Left ventricle myocardium inferior (tissue), 1 donor: ENCODE measurements around the gene KRTAP5-1. TPM values are rescaled to one million over a fixed set of nuclear protein-coding genes. Genes with fewer than 3 reads are reported as not detected.

Source experiments
- DNase-seq: peaks from one replicate; pipeline ENCODE4 v3.0.0-alpha.2; 2020
- H3K27ac ChIP-seq: fragments of 200-600 bp; replicated peaks from 2 replicates; pipeline ENCODE4 v1.8.0; 2021
- H3K27me3 ChIP-seq: fragments of 200-600 bp; 2 replicates; pipeline ENCODE4 v1.8.0; 2021; ENCODE audit warnings: low read depth
- H3K36me3 ChIP-seq: fragments of 200-600 bp; 2 replicates; pipeline ENCODE4 v1.8.0; 2021
- H3K4me1 ChIP-seq: fragments of 200-600 bp; 2 replicates; pipeline ENCODE4 v1.8.0; 2021
- H3K4me3 ChIP-seq: fragments of 200-600 bp; 2 replicates; pipeline ENCODE4 v1.8.0; 2021; ENCODE audit warnings: mild to moderate bottlenecking, moderate library complexity
- H3K9me3 ChIP-seq: fragments of 200-600 bp; replicated peaks from 2 replicates; pipeline ENCODE4 v1.8.0; 2021
- intact Hi-C: fragments of 100-400 bp; cut with micrococcal nuclease; formaldehyde crosslinking; loops from one replicate; pipeline ENCODE4 v1.11.0; 2022
- total RNA-seq: library from RNA; stranded (reverse); fragmentation: NEBNext Ultra II Directional; extraction: Animal tissue kit (Norgen Biotek cat#: 25700); gene quantifications from one replicate; pipeline ENCODE4 v1.2.1, GENCODE V29; 2021
- TF ChIP-seq, protein P1 (sequence below): fragments of 200-600 bp; IDR thresholded peaks from 2 replicates; pipeline ENCODE4 v1.8.0; 2021; ENCODE audit warnings: antibody characterized with exemption, mild to moderate bottlenecking, borderline replicate concordance
- donor health status: DM: no; HTN: yes; CAD: no; lungs with severe emphysema.

Gene KRTAP5-1
- total RNA-seq, 1 donor from 2014 or later = not detected

DNA sequence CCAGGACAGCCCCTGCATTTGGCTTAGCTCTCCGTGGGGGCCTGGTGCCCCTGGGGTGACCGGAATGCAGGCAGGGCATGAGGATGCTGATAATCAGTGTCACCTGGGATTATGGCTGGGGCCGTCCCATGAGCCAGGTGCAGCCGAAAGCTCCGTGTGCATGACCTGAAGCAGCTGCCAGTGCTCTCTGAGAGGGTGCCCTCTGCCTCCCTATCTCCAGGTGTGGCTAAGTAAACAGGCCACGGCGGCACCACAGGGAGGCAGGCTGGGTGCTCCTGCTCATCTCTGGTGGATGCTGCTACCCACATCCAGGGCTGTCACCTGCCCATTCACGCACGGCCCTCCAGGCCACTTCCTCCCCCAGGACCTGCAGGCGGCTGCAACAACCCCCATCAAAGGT is 42.8 kb downstream of the KRTAP5-1 start:
- DNase-seq = no peak
- Histone ChIP-seq H3K36me3 (no peaks in the 10 kb centered on the region), H3K27me3 (peaks cover 36% of the 10 kb centered on the region), H3K4me1 (peaks cover 15% of the 10 kb centered on the region), H3K9me3 (no peaks in the 10 kb centered on the region), H3K27ac (no peak overlapping the region), H3K4me3 (no peak overlapping the region)
- intact Hi-C loops = no loop called here
- TF ChIP-seq, protein P1, sequence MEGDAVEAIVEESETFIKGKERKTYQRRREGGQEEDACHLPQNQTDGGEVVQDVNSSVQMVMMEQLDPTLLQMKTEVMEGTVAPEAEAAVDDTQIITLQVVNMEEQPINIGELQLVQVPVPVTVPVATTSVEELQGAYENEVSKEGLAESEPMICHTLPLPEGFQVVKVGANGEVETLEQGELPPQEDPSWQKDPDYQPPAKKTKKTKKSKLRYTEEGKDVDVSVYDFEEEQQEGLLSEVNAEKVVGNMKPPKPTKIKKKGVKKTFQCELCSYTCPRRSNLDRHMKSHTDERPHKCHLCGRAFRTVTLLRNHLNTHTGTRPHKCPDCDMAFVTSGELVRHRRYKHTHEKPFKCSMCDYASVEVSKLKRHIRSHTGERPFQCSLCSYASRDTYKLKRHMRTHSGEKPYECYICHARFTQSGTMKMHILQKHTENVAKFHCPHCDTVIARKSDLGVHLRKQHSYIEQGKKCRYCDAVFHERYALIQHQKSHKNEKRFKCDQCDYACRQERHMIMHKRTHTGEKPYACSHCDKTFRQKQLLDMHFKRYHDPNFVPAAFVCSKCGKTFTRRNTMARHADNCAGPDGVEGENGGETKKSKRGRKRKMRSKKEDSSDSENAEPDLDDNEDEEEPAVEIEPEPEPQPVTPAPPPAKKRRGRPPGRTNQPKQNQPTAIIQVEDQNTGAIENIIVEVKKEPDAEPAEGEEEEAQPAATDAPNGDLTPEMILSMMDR = no peak

DNA sequence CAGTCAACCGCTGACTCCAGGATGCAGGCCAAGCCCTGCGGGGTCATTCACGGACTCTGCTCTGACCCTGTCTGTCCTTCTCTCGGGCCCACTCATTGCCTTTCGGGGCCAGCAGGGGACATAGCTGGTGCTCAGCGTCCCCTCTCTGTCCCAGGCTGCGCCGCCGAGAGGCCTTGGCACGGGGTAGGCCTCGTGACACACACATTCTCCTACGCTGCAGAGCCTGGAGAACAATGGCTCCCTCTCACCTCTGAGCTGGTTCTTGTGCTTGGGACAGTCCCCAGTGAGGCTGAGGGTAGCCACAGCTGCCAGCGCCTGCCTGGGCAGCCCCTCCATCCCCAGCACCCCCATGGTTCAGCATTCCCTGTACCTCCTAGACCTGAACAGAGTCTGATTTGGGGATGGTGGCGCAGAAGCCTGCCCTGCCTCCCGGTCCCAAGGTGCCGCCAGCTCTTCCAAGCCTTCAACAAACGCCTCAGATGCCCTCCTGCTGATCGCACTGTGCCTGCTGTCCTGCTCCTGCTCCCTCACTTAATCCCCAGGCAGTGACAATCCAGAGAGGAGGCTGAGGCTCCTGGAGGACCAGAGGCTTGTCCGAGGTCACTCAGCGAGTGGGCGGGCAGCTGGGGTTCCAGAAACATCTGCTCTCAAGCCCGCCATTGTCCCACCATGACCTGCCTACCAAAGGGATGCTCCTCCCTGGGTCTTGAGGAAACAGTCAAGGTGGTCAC is 43.4 kb downstream of the KRTAP5-1 start:
- no peak overlapping the region for H3K4me3 ChIP-seq
- intact Hi-C loops = no loop called here
- TF ChIP-seq, protein P1 = no peak
- H3K27ac ChIP-seq = no peak overlapping the region
- H3K9me3 ChIP-seq = no peaks in the 10 kb centered on the region
- no peaks in the 10 kb centered on the region for H3K36me3 ChIP-seq
- peaks cover 15% of the 10 kb centered on the region for H3K4me1 ChIP-seq
- H3K27me3 ChIP-seq = peaks cover 30% of the 10 kb centered on the region
- DNase-seq = no peak

DNA sequence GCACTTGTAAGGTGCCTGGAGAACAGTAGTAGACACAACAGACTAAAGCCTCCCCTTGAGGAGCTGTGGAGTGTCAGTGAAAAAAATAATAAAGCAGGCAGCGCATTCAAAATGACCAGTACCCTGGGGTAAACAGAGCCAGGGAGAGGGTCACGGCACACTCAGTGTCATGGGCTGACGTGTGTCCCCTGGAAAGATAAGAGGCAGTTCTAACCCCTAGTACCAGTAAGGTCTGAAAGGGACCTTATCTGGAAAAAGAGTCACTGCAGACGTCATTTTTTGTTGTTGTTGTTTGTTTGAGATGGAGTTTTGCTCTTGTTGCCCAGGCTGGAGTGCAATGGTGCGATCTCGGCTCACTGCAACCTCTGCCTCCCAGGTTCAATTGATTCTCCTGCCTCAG is 45.0 kb downstream of the KRTAP5-1 start:
- intact Hi-C loops = no loop called here
- TF ChIP-seq, protein P1 = no peak
- peaks cover 26% of the 10 kb centered on the region for H3K4me1 ChIP-seq
- no peak for DNase-seq
- no peaks in the 10 kb centered on the region for H3K9me3 ChIP-seq
- H3K36me3 ChIP-seq = no peaks in the 10 kb centered on the region
- peaks cover 19% of the 10 kb centered on the region for H3K27me3 ChIP-seq
- no peak overlapping the region for H3K27ac ChIP-seq
- H3K4me3 ChIP-seq = no peak overlapping the region

DNA sequence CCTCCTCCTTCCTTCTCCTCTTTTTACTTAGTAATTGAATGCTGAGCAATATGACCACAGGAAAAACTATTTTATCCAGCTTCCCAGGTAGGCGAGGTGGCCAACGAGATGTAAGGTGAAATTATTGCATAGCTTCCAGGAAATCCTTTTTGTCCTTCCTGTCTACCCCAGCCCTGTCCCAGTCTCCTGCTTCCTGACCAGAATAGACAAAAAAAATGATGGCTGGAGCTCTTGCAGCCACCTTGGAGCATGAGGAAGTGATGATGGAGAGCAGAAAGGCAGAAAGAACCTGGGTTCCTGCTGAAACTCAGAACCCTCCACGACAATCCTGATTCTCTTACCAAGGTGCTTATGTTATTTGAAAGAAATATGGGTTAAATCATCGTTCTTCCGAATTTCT is 46.9 kb downstream of the KRTAP5-1 start:
- TF ChIP-seq, protein P1 = no peak
- Histone ChIP-seq H3K27ac (no peak overlapping the region), H3K4me1 (peaks cover 45% of the 10 kb centered on the region), H3K9me3 (no peaks in the 10 kb centered on the region), H3K27me3 (peaks cover 5% of the 10 kb centered on the region), H3K36me3 (no peaks in the 10 kb centered on the region), H3K4me3 (no peak overlapping the region)
- no peak for DNase-seq
- intact Hi-C loops = no loop called here

DNA sequence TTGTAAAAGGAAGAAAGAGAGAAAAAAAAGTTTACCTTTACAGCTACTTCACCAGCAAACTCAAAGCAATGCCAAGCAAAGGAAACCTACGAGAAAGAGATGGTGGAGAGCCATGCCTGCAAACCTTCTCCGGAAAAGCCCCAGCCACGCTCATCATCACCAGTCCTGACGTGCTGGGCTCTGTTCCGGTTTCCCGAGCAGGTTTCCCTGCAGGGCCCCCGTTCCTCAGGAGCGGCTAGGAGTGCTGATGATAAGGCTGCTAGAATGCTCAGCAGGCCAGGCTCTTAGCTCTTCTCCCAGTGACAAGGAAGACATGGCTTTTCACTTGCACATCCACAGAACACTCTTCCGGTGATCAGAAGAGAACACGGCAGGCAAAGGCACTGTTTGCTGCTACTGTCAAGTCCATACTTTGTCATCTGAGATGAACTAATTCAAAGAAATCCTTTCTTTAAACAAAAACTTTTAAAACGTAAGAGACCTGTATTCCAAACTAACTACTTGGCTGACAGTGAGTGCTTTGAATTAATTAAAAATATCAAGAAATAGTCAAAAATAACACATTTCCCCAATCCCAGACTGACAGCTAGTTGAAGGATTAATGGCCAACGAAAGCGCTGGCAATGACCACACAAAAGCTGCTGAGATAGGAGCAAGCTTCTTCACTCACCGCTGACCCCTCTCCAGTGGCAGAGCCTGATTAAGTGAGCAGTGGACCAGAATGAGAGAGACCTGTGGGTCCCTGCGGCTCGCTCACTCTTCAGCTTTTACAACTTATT is 48.8 kb downstream of the KRTAP5-1 start:
- Histone ChIP-seq H3K27ac (peak overlapping the region; percentile 68), H3K36me3 (no peaks in the 10 kb centered on the region), H3K9me3 (no peaks in the 10 kb centered on the region), H3K4me1 (peaks cover 64% of the 10 kb centered on the region), H3K4me3 (peak overlapping the region; percentile 22), H3K27me3 (peaks cover 5% of the 10 kb centered on the region)
- intact Hi-C loops = no loop called here
- DNase-seq = no peak
- TF ChIP-seq, protein P1 = no peak
